Dermis blood vessel endothelial cell (primary cell): ENCODE data around the gene CSN2. TPM values are rescaled to one million over a fixed set of nuclear protein-coding genes. Genes with fewer than 3 reads are reported as not detected.
"Not testable (repeated sequence)": the region's sequence is repeated elsewhere in the genome, so short reads cannot be mapped to it uniquely, and the experiment has no call there.

Experiments used
- DNase-seq: peaks from one replicate; pipeline ENCODE4 v3.0.0; 2010
- total RNA-seq: library from RNA; depleted of rRNA; stranded (reverse); fragments of >200 nt; gene quantifications from 2 replicates; pipeline ENCODE4 v1.2.3, GENCODE V29; 2014

CSN2 gene, protein sequence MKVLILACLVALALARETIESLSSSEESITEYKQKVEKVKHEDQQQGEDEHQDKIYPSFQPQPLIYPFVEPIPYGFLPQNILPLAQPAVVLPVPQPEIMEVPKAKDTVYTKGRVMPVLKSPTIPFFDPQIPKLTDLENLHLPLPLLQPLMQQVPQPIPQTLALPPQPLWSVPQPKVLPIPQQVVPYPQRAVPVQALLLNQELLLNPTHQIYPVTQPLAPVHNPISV
- total RNA-seq, result not detected in 2 replicates

DNA sequence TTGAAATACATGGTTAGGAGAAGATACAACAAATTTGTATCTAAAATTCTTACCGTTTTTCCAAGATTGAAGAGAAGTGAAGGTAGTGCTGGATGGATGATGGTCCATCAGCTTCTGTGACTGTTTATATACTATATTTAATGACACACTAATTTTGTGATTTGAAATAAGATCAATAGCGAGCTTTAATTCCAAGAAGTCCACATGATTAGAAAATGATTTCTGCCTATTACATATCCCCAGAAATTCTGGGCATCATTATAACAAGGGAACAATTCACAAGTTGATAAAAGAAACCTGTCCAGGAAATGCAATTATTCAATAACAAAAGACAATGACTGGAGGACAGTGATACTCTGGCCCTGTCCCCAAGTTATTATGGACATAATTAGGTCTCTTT, at the start of gene CSN2:
TSS of gene CSN2 (minus strand) at position 101 of the 400 bp plus-strand sequence. CDS start 4,733 bp downstream, outside the sequence.
- no peak for DNase-seq

DNA sequence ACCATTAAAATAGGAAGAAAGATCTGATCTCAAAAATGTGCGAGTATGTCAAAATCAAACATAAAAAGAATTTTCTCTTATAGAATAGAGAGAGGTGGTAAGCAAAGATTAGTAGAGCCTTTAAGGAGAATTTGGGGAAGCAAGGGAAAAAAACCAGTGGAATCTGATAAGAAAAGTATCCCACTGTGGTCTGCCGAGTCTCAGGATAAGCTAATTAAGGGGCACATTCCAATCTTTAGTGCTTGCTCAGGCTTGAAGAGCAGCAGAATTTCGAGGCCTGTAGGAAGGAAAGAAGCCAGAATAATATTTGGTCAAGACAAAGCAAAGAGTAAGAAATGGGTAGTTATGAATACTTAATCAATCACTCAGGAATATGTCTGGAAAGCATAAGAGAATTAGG, 43.2 kb upstream of the CSN2 start:
- DNase-seq, result no peak

DNA sequence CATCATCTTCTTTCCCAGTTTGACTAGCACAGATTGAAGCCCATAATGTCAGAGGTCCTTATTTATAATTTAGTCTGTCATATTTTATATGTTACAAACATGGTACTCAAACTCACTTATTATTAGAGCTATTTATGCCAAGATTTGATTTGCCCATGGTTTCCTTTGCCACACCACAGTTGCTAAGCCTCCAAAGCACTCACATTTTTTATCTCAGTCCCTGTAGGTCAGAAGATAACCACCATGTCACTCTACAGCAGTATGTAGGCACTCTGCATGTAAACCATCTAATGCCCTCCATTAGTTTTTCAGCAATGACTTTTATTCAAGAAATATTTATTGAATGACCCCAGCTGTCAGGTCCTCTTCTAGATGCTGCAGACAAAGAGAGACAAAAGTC, 37.0 kb upstream of the CSN2 start:
- DNase-seq, result no peak

DNA sequence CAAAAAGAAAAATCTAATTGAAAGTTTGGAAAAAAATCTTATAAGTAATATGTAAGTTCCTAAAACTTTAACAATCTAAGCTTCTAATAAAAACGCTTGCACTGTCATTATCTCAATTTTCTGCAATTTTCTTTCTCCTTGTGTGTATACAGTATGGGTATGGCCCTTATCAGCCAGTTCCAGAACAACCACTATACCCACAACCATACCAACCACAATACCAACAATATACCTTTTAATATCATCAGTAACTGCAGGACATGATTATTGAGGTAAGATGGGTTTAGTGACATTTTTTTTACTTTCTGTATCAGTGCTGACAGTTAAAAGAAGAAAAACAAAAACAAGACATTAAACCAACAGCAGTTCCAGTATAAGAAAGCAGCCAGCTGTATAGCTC, 35.2 kb upstream of the CSN2 start:
- no peak for DNase-seq

DNA sequence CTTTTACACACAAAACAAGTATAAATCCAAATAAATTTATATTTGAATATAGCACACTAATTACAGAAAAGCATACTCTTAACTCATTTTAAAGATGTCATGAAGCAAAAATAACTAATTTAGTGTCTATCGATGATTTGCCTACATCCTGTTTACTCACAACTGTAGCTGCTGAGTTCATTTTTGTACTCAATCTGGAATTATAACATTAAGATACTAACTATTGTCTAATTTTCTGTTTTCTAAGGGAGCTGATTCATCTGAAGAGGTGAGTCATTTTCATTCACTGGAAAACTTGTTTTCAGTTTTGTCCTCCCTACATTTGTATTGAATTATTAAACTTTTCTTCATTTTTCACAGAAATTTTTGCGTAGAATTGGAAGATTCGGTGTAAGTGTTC, 33.9 kb upstream of the CSN2 start:
- no peak for DNase-seq

DNA sequence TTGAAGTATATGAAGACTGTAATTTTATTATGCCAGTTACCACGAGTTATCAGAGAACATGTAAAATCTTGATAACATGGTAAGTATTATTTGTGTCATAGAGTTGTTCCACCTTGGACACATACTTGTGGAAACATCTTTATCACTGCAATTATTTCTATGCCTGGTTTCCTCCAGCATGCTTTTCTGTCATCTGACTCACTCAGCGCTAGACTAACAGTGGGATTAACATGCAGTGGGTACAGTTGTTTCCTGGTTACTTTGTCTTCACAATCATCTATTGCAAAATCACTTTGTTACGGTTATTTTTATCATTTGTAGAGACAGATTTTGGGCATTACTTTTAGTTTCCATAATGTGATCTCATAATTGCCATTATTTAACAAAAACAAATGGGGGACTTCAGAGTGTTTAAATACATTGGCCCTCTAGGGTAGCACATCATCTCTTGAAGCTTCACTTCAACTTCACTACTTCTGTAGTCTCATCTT, 30.0 kb upstream of the CSN2 start, which contains the start of gene STATH:
TSS of gene STATH (plus strand) at position 441 of the 491 bp plus-strand sequence. CDS start 2,472 bp downstream, outside the sequence.
- DNase-seq, result no peak

DNA sequence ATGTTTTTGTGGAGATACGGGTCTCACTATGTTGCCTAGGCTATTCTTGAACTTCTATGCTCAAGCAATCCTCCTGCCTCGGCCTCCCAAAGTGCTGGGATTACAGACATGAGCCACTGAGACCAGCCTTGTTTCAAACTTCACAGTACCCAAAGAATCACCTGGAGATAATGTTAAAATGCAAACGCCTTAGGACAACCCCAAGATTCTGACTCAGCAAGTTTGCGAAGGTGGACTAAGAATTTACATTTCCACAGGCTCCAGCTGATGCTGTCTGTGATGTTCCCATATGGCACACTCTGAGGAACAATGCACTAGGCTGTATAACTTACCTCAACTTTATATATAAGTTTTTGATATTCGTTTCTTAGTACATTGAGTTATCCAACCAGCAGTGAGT, 29.3 kb upstream of the CSN2 start:
- DNase-seq, result no peak

DNA sequence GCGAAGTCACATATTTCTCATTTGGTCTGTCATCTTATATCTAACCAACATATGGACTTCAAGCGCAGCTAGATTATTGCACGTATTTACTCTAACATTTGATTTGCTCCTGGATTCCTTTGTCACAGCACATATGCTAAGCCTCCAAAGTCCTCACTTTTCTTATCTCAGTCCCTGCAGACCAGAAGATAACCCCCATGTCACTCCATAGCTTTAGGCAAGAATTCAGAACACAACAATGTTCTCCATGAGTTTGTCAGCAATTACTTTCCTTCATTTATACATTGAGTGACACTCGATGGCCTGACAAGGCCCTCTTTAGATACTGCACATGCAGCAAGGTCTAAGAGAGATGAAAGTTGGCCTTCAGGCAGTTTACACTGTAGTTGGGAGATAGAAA, 25.5 kb upstream of the CSN2 start:
- no peak for DNase-seq

DNA sequence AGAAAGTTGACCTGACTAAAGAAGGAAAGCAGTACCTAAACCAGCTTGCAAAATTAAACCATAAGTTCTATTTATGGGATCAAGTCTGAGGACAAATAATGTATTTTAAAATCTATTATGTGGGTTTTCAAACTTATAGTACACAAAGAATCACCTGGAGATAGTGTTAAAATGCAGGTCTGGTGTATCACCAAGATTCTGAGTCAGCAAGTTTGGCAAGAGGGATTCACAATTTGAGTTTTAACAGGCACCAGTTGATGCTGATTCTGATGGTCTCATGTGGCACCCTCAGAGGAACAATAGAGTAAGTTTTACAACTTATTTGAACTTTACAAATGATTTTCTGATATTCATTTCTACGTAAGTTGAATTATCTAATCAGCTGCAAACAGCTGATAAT, 21.1 kb upstream of the CSN2 start:
- DNase-seq, result no peak

DNA sequence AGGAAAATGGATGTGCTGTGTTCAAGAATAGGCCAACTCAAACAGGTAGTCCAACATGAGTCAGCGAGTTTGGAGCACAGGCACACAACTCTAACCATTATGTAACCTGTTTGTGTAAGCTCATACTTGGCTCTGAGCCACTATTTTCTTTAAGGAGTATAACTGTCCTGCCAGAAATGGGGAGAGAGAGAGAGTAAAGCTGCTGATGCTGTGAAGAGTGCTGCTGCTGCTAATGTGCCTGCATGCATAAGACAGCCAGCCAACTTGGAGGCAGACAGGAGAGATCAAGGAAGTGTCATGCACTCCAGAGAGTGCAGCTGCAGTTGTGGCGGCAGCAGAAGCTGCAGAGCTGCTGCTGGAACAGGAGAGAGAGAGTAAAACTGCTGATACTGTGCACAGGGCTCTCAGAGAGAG, 18.5 kb upstream of the CSN2 start:
- DNase-seq, result peak; percentile 10

DNA sequence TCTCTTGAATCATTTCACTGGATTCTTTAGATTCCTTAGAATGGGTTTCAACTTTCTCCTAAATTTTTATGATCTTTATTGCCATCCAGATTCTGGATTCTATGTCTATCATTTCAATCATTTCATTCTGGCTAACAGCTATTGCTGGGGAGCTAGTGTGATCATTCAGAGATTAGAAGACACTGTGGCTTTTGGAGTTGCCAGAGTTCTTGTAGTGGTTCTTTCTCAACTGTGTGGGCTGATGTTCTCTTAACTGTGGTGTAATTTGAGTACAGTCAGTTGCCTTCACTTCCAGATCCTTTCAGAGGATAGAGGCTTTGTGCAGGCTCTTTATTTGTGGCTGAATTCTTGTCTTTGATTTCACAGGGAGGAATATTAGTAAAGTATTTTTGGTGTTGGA, 12.1 kb upstream of the CSN2 start:
- DNase-seq, result no peak

DNA sequence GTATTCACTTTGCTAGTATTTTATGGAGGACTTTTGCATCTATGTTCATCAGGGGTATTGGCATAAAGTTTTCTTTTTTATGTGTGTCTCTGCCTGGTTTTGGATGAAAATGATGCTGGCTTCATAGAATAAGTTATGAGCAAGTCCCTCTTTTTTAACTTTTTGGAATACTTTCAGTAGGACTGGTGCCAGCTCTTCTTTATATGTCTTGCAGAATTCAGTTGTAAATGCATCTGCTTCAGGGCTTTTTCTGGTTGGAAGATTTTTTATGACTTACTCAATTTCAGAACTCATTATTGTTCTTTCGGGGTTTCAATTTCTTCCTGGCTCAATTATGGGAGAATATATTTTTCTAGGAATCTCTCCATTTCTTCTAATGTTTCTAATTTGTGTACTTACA, 9.1 kb upstream of the CSN2 start:
- no peak for DNase-seq

DNA sequence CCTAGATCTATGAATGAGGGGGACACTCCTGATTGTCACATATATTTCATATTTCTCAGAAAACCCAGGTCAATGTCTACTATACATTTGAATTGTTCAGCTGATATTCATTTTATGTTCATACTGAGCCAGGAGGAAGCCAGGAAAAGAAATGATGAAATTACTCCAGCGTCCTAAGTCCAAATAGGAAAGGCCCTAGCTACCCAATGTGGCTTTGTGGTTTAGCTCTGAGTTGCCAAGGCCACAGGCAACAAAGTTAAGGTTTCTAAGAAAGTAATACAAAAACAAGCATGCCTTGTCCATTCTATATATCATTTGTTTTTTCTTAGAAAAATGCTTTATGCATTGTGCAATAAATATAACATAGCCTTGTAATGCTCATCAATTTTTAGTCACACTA, 4.5 kb upstream of the CSN2 start:
- DNase-seq, result no peak

DNA sequence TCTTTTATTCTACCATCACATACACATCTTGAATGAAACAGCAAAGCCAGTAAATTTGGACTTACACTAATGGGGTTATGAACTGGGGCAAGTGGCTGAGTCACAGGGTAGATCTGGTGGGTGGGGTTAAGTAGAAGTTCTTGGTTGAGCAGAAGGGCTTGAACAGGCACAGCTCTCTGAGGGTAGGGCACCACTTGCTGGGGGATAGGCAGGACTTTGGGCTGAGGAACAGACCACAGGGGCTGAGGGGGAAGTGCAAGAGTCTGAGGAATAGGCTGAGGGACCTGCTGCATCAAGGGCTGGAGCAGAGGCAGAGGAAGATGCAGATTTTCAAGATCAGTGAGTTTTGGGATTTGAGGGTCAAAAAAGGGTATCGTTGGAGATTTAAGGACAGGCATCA, 8.3 kb downstream of the CSN2 start:
- no peak for DNase-seq

DNA sequence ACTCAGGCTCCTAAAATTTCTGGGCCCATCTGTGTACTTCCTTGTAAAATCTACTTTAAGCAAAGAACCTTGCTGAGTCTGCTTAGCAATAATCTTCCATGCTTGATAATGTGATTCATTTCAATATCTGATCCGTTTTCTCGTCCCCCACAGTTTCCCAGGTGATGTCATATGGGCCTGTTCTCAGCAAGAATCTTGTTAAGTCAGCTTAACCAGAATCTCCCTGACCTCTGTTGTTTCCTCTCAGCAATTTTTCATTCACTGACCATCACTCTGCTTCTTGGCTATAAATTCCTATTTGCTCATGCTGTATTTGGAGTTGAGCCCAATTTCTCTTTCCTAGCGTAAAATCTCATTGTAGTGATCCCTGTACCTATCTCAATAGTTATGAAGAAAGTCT, 13.9 kb downstream of the CSN2 start:
- DNase-seq, result no peak

DNA sequence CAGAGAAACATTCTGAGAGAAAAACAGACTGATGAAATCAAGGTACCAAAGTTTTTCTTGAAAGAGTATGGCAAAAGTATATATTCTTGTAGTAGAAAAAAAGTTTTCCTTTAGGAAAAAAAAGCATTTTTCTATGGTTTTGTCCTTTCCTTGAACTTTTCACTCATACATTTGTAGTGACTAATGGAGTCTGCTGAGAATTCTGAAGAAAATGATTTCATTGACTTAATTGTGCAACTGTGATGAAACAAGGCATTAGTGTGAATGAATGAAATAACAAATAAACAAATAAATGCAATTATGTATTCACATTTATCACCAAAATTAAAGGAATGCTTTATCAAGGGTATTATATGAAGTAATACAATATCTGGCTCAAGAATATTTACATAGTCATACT, 29.0 kb downstream of the CSN2 start:
- DNase-seq, result no peak

DNA sequence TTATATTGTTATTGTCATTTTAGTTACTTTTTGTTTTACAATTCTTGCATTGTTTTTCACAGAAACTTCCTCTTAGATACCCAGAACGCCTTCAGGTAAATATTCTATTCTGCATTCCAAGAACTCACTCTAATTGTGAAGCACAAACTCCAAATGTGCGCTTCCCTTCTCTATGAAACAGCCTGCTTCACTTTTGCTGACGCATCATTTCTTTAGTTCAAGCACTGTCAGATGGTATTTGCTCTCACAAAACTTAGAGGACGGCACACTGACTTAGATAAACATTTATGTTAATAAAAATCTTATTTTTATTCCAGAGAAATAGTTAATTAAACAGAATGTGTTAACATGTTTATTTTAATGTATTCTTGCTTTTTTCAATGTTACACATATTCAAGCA, 31.4 kb downstream of the CSN2 start:
- DNase-seq, result no peak

DNA sequence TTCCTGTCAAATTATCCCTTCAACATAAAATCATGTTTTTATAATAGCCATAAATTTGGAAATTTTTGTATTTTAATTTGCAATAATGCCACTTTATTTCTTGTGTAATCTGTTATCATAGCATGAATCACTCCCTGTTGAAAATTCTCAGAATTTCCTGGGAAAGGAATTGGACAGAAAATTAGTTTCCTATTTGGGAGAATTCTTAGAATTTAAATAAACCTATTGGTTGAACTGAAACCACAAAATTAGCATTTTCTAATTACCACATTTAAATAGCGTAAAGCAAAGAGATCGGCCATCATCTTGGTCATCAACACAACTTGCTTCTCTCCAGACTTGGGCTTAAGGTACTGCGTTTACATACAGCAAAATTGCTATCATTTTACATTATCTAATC, 34.8 kb downstream of the CSN2 start, which contains the start of gene CSN1S1:
TSS of gene CSN1S1 (plus strand) at position 301 of the 400 bp plus-strand sequence. CDS start 1,488 bp downstream, outside the sequence.
- no peak for DNase-seq

DNA sequence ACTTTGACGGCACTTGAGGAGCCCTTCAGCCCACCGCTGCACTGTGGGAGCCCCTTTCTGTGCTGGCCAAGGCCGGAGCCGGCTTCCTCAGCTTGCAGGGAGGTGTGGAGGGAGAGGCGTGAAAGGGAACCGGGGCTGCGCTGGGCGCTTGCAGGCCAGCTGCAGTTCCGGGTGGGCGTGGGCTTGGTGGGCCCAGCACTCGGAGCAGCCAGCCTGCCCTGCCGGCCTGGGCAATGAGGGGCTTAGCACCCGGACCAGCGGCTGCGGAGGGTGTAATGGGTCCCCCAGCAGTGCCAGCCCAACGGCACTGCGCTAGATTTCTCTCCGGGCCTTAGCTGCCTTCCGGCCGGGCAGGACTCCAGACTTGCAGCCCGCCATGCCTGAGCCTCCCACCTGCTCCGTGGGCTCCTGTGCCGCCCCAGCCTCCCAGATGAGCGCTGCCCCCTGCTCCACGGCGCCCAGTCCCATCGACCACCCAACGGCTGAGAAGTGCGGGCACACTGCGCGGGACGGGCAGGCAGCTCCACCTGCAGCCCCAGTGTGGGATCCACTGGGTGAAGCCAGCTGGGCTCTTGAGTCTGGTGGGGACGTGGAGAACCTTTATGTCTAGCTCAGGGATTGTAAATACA, 41.6 kb downstream of the CSN2 start:
- DNase-seq, result not testable (repeated sequence)

DNA sequence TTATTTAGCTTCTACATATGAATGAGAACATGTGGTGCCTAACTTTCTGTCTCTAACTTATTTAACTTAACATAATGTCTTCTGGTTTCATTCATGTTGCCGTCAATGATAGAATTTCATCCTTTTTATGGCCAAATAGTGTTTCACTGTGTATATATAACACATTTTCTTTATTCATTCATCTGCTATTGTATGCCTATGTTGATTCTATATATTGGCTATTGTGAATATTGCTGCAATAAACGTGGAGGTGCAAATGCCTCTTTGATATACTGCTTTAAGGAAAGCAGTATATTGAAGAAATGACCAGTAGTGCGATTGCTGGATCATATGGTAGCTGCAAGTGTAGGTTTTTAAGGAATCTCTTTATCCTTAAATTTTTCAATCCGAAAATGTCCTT, 44.7 kb downstream of the CSN2 start:
- DNase-seq, result no peak

DNA sequence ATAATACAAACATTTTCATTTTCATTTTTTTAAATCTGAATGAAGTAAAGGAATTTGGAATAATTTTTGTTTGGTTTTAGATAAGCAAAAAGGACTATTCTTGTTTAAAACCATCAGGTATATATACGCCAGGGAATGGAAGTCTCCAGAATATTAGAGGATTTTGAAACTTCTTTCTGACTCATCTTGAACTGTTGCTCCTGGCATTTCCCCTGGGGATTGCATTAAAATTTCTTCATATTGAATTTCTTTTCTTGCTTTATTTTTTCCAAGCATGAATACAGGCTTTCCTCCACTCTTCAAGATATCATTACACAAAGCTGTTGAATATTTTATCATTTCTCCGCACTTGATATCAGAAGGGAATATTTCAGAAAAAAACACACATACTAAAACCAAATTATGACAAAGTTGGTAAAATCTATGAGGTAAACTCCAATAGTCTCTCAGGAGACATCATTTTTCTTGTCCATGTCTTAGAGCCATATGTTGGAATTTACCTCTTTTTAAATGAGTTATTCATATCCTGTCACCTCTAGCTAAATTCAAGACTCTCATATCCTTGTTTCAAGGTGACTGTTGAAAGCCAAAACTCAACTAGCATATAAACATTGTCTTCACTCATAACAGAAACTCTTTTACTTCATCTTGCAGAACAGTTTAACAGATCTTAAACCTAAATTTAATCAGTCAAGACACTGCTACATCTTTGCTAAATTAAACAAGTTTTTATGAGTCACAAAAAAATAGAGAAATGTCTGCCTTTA, 55.3 kb downstream of the CSN2 start:
- DNase-seq, result no peak

DNA sequence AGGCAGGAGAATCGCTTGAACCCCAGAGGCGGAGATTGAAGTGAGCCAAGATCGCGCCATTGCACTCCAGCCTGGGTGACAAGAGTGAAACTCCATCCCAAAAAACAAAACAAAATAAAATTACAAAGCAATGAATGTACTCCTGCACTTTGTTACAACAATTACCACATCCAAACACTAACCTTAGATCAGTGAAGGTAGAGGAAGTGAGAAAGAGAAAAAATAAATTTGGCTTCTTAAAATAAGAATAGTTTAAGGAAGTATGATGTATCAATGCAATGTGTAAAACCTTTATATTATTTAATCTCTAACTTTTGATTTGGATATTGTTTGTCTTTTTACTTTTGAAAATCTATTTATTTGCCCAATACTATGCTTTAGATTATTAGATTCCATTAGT, 56.3 kb downstream of the CSN2 start:
- DNase-seq, result no peak

DNA sequence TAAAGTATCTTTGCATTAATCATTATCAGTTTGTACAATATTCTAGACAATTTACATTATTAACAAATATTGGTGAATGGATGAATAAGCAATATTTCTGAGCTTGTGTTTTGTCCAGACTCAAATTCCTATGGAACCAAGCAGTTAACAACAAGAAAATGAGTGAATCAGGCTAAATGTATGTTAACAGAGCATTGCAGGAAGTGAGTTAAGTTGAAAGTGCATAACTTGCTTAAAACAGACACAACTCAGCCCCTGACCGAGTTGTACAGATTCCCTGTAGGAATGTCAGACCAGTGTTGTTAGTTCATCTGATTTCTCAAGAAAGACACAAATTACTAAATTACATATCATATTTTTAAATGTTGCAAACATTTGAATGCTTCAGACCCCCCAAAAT, 58.4 kb downstream of the CSN2 start:
- DNase-seq, result no peak
